Right lobe of liver (tissue), 6 donors: Measurements from ENCODE around the gene PM20D1. TPM values are rescaled to one million over a fixed set of nuclear protein-coding genes. Genes with fewer than 3 reads are reported as not detected.
"Not testable (repeated sequence)": the region's sequence is repeated elsewhere in the genome, so short reads cannot be mapped to it uniquely, and the experiment has no call there.

Experiments used
- ATAC-seq, 4 donors: fragments of 200-7000 bp; cut with Tn5 transposase; one replicate each; pipeline ENCODE4 v1.9.1; 2020; ENCODE audit warnings: mild to moderate bottlenecking in 4 of 4, moderate library complexity in 4 of 4
- DNase-seq, 3 donors: peaks; one replicate each; pipeline ENCODE4 v3.0.0-alpha.2; 2020
- H3K27ac ChIP-seq, 3 donors: fragments of 200-600 bp; one replicate each; pipeline ENCODE4 v1.8.0; 2022
- H3K27me3 ChIP-seq, 2 donors: fragments of 200-600 bp; one replicate each; pipeline ENCODE4 v1.8.0; 2022
- H3K36me3 ChIP-seq, 4 donors: fragments of 200-600 bp; sonication (generic) in 1 of 4; one replicate each; pipeline versions ENCODE4 v1.5.1 to v1.8.0; 2017 to 2022; ENCODE audit warnings: control low read depth in 1 of 4
- H3K4me1 ChIP-seq, 4 donors: fragments of 200-600 bp; sonication (generic) in 1 of 4; one replicate each; pipeline versions ENCODE4 v1.5.1 to v1.8.0; 2017 to 2022; ENCODE audit warnings: control low read depth in 1 of 4
- H3K4me3 ChIP-seq, 3 donors: fragments of 200-600 bp; one replicate each; pipeline ENCODE4 v1.8.0; 2022
- H3K9me3 ChIP-seq, 4 donors: fragments of 200-600 bp; sonication (generic) in 1 of 4; one replicate each; pipeline versions ENCODE4 v1.5.1 to v1.8.0; 2017 to 2022; ENCODE audit warnings: control low read depth in 1 of 4
- CTCF ChIP-seq, 4 donors: fragments of 200-600 bp in 3 of 4; fragments of 450-650 bp in 1 of 4; IDR thresholded peaks; one replicate each; pipeline versions ENCODE4 v1.5.1 to v1.8.0; 2016 to 2022; ENCODE audit warnings: antibody characterized with exemption in 4 of 4, mild to moderate bottlenecking in 2 of 4
- POLR2A ChIP-seq: fragments of 450-650 bp; IDR thresholded peaks from one replicate; pipeline ENCODE4 v1.6.1; 2017; ENCODE audit warnings: antibody characterized with exemption, mild to moderate bottlenecking
- WGBS: methylation state at CpG from one replicate; pipeline ENCODE4 v1.1.6; 2018; ENCODE audit warnings: low coverage, low lambda C conversion rate; ENCODE audit not compliant: insufficient coverage; ENCODE audit errors: missing lambda C conversion rate; 5-methylcytosine and 5-hydroxymethylcytosine counted together
- intact Hi-C, 2 donors: fragments of 100-400 bp; cut with DNase I; formaldehyde crosslinking; loops; one replicate each; pipeline versions ENCODE4 v1.11.2 to v1.14.1; 2022
- total RNA-seq, 6 experiments: library from RNA; depleted of rRNA in 2 of 6; stranded (reverse); fragments of >200 nt in 2 of 6; fragmentation: NEBNext Ultra II Directional in 3 of 6; extraction: Animal tissue kit (Norgen Biotek cat#: 25700) in 3 of 6; gene quantifications; one replicate each; pipeline versions ENCODE4 v1.1.0 to v1.2.4, GENCODE V29; 2016 to 2023
- donor health status: DM: no; HTN: yes; CAD: no.
- donor health status: DM: no; HTN: no; CAD: no.
- donor health status: DM: no; HTN: no; CAD: no.
- donor health status: DM: no; HTN: yes; CAD: no.
- donor health status: DM: no; HTN: yes; CAD: no.

The PM20D1 gene
- total RNA-seq, 6 experiments from 2014 or later: 0.12 to 0.42 (median 0.15) TPM; not detected in 2

- Histone ChIP-seq H3K4me1 (no peaks in the 10 kb centered on the region), H3K27me3 (no peaks in the 10 kb centered on the region), H3K9me3 (no peaks in the 10 kb centered on the region), H3K27ac (no peak overlapping the region), H3K4me3 (no peak overlapping the region), H3K36me3 (no peaks in the 10 kb centered on the region)
- no peak for DNase-seq
- intact Hi-C loops: no loop called here
- TF ChIP-seq CTCF (IDR thresholded peaks at IDR 0.05): no peak
- TF ChIP-seq POLR2A: no peak
- WGBS: 71% methylated on average over 2 of the region's 2 CpGs
- no peak for ATAC-seq
These were observed 20.3 kb upstream of the PM20D1 start for GRCh38 chr1:205870236-205870635.

- no peak for ATAC-seq
- Histone ChIP-seq H3K27me3 (no peaks in the 10 kb centered on the region), H3K4me3 (no peak overlapping the region), H3K9me3 (no peaks in the 10 kb centered on the region), H3K27ac (no peak overlapping the region), H3K4me1 (peaks cover 0 to 6% (median 2%) of the 10 kb centered on the region in 4 donors), H3K36me3 (no peaks in the 10 kb centered on the region)
- TF ChIP-seq CTCF (IDR thresholded peaks at IDR 0.05): no peak
- TF ChIP-seq POLR2A: no peak
- 93% methylated on average over 2 of the region's 2 CpGs for WGBS
- intact Hi-C loops: no loop called here
- DNase-seq: no peak
These were observed 11.6 kb upstream of the PM20D1 start for GRCh38 chr1:205861540-205861939.

DNA sequence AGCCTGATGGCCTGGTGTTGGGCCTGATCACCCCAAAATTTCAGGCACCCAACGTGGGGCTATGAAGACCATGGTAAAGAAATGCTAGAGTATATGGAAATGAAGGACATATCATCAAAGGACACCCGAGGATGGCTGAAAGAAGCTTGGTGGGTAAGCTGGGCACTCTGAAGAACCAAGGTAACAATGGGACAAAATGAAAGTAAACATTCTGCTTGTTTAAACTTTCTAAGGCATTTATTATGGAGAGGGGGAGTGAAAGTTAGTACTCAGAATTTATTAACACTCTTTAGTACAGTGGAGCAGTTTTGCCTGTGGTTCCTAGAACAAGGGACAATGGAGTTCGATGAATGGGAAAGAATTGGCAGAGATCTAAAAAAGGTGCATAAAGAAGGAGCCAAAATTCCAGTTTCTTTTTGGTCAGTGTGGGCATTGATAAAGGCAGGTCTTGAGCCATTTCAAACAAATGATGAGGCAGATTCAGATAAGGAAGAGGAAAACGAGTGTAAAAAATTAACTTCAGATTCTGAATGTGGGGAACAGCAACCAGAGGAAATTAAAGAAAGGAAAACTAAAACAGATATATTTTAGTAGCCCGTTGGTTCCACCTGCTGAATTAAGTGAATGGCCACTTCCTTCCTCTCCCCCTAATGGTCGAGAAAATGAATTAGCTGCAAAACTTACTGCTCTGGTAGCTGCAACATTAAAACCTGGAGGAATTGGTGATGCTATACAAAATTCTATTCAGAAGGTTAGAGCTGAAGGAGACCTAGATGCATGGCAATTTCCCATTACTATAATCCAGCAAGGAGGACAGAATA, 8.4 kb upstream of the PM20D1 start:
- Histone ChIP-seq H3K4me1 (peaks cover 0 to 5% (median 0%) of the 10 kb centered on the region in 4 donors), H3K27me3 (no peaks in the 10 kb centered on the region), H3K36me3 (no peaks in the 10 kb centered on the region), H3K27ac (no peak overlapping the region), H3K4me3 (no peak overlapping the region), H3K9me3 (no peaks in the 10 kb centered on the region)
- ATAC-seq (peak in 2 of 4 donors; percentile 33 to 52), DNase-seq (no peak)
- intact Hi-C loops: no loop called here
- WGBS: 28% methylated on average over 6 of the region's 6 CpGs
- TF ChIP-seq CTCF (IDR thresholded peaks at IDR 0.05): peak in 3 of 4 donors; percentile 15 to 29 (median 16)
- no peak for TF ChIP-seq POLR2A

- 60% methylated on average over 1 of the region's 2 CpGs for WGBS
- H3K4me1 ChIP-seq, H3K27ac ChIP-seq, H3K36me3 ChIP-seq, H3K27me3 ChIP-seq, ATAC-seq, DNase-seq, H3K9me3 ChIP-seq, intact Hi-C loops, H3K4me3 ChIP-seq: not testable (repeated sequence)
These were observed 7.6 kb upstream of the PM20D1 start for GRCh38 chr1:205857501-205857900.

DNA sequence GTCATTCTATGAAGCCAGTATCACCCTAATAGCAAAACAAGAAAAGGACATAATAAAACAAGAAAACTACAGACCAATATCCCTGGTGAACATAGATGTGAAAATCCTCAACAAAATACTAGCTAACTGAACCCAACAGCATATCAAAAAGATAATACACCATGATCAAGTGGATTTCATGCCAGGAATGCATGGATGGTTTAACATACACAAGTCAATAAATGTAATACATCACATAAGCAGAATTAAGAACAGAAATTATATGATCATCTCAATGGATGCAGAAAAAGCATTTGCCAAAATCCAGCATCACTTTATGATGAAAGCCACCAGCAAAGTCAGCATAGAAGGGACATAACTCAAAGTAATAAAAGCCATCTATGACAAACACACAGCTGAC, 6.5 kb upstream of the PM20D1 start:
- TF ChIP-seq CTCF (IDR thresholded peaks at IDR 0.05) (no peak), POLR2A (no peak)
- intact Hi-C loops: no loop called here
- Histone ChIP-seq H3K27me3 (no peaks in the 10 kb centered on the region), H3K4me1 (peaks cover 0 to 5% (median 0%) of the 10 kb centered on the region in 4 donors), H3K27ac (no peak overlapping the region), H3K36me3 (no peaks in the 10 kb centered on the region), H3K9me3 (no peaks in the 10 kb centered on the region), H3K4me3 (no peak overlapping the region)
- no peak for DNase-seq
- ATAC-seq: no peak
